Parathyroid adenoma (tissue), 2 donors: Measurements from ENCODE around the gene UNC13D.
"Not testable (repeated sequence)": the region's sequence is repeated elsewhere in the genome, so short reads cannot be mapped to it uniquely, and the experiment has no call there.

Experiments used
- H2AFZ ChIP-seq: fragments of 300-600 bp; sonication (generic); one replicate; pipeline ENCODE4 v1.7.0; 2017; ENCODE audit warnings: antibody characterized with exemption, mild to moderate bottlenecking
- H3K27ac ChIP-seq: fragments of 300-600 bp; sonication (generic); one replicate; pipeline ENCODE4 v1.7.0; 2017
- H3K27me3 ChIP-seq: fragments of 300-600 bp; sonication (generic); one replicate; pipeline ENCODE4 v1.7.0; 2017; ENCODE audit warnings: low read length; ENCODE audit not compliant: control insufficient read depth, insufficient read depth
- H3K36me3 ChIP-seq: fragments of 300-600 bp; sonication (generic); one replicate; pipeline ENCODE4 v1.7.0; 2017; ENCODE audit warnings: low read length; ENCODE audit not compliant: control insufficient read depth, insufficient read depth
- H3K4me1 ChIP-seq: fragments of 300-600 bp; sonication (generic); one replicate; pipeline ENCODE4 v1.7.0; 2017; ENCODE audit warnings: control low read depth
- H3K4me2 ChIP-seq: fragments of 300-600 bp; sonication (generic); one replicate; pipeline ENCODE4 v1.7.0; 2017; ENCODE audit warnings: low read length
- H3K4me3 ChIP-seq: fragments of 300-600 bp; sonication (generic); one replicate; pipeline ENCODE4 v1.7.0; 2017; ENCODE audit warnings: low read depth, low read length
- H3K79me2 ChIP-seq: fragments of 300-600 bp; sonication (generic); one replicate; pipeline ENCODE4 v1.7.0; 2017; ENCODE audit warnings: control low read depth
- H3K9ac ChIP-seq: fragments of 300-600 bp; sonication (generic); one replicate; pipeline ENCODE4 v1.7.0; 2017; ENCODE audit warnings: mild to moderate bottlenecking
- H3K9me3 ChIP-seq: fragments of 300-600 bp; sonication (generic); one replicate; pipeline ENCODE4 v1.7.0; 2017; ENCODE audit warnings: low read length; ENCODE audit not compliant: control insufficient read depth
- CTCF ChIP-seq: fragments of 300-600 bp; sonication (generic); IDR thresholded peaks from one replicate; pipeline ENCODE4 v1.7.0; 2017; ENCODE audit warnings: antibody characterized with exemption, mild to moderate bottlenecking
- donor health status: primary hyperparathyroidism.

UNC13D gene

GRCh38 chr17:75778861-75779249, 65.3 kb downstream of the UNC13D start:
- Histone ChIP-seq H3K9me3 (no peaks in the 10 kb centered on the region), H3K27ac (peak overlapping the region; percentile 98), H3K4me1 (peaks cover 26% of the 10 kb centered on the region), H3K79me2 (peaks cover 29% of the 10 kb centered on the region), H3K4me2 (peak overlapping the region; percentile 85), H3K27me3 (no peaks in the 10 kb centered on the region), H3K4me3 (peak overlapping the region; percentile 99), H3K9ac (peak overlapping the region; percentile 98), H3K36me3 (no peaks in the 10 kb centered on the region), H2AFZ (no peak overlapping the region)
- TF ChIP-seq CTCF, result peak; percentile 61

- not testable (repeated sequence) for H3K36me3 ChIP-seq, H3K9me3 ChIP-seq, H2AFZ ChIP-seq, H3K27me3 ChIP-seq
- Histone ChIP-seq H3K9ac (peak overlapping the region; percentile 98), H3K4me2 (peak overlapping the region; percentile 85), H3K4me1 (peaks cover 21% of the 10 kb centered on the region), H3K4me3 (peak overlapping the region; percentile 99), H3K27ac (peak overlapping the region; percentile 98), H3K79me2 (peaks cover 32% of the 10 kb centered on the region)
These were observed 65.9 kb downstream of the UNC13D start for GRCh38 chr17:75778066-75778860.

GRCh38 chr17:75777296-75777922, 66.8 kb downstream of the UNC13D start:
- Histone ChIP-seq H3K36me3 (no peaks in the 10 kb centered on the region), H3K4me1 (peaks cover 20% of the 10 kb centered on the region)

More at GRCh38 chr17:75777296-75777922, 66.8 kb downstream of the UNC13D start:
- Histone ChIP-seq H3K27me3 (no peaks in the 10 kb centered on the region), H2AFZ (no peak overlapping the region), H3K4me3 (peak overlapping the region; percentile 99), H3K9me3 (no peaks in the 10 kb centered on the region), H3K27ac (peak overlapping the region; percentile 98), H3K4me2 (peak overlapping the region; percentile 85), H3K9ac (no peak overlapping the region), H3K79me2 (peaks cover 35% of the 10 kb centered on the region)
- no peak for TF ChIP-seq CTCF
